EH (cell line): ENCODE data around the gene LAMTOR4.

Experiments
- DNase-seq: peaks from one replicate; pipeline ENCODE4 v3.0.0-alpha.2; 2015; ENCODE audit warnings: low read depth

The LAMTOR4 gene

DNA sequence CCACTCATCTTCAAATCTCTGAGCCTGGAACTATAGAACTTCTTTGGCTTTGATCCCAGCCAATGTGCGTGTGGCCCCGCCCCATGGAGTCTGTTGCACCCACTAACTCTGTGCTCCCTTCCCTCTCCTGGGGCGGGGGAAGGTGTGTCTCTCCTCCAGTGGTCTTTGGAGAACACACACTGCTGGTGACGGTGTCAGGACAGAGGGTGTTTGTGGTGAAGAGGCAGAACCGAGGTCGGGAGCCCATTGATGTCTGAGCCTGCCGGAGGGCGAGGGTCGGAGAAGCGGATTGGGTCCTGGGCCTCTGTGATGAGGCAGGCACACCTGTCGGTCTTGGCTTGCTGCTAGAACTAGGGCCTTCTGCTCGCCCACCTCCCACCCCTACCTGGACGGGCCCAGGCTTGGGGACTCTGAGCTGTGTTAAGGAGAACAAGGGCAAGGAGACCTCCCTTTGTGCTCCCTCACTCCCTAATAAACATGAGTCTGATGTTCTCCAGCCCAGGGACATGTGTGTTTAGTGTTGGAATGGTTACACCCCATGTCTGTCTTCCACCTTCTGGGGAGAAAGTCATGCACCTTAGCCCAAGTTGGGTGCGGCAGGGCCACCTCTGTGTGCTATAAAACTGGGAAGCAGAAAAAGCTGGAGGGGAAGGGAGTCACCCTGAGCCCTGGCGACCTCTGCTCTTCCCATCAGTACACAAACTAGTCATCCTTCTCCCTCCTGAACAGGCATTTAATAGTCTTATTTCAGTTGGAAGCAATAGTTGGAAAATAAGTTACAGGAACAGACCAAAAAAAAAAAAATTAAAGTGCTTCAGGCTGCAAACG is 5.2 kb downstream of the LAMTOR4 start:
- no peak for DNase-seq

DNA sequence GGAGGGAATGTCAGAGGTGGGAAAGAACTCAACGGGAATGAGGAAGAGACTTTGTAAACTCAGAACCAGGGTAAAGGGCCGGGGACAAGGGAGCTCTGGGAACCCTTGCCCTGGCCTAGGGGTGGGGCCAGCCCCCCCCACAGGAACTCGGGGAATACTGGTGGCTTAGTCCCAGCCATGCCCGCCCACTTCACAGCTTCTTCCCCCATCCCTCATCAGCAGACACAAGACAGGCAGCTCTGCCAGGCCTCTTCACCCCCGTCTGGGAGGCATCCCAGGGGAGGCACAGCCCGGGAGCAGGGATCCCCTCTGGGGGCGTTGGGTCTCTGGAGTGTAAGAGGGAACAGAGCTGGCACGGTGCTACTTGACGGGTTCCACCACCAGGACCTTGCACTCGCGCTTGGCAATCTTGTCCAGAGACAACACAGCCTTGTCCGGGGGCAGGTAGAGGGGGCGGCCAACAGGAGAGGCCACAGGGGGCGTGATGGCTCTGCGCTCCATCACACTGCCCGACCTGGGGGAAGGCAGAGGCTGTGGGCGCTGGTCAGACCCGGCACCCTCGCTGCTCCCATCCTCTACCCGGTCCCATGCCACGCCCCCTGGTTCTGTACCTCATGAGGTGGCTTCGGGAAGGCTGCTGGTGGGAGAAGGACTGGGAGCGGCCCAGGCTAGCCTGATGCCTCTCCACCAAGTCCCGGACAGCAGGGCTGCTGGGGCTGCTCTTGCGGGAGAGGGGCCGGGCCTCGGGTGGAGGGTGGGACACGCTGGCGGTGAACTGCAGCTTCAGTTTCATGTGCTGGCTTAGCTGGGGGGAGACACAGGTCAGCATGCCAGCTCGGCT is 6.2 kb downstream of the LAMTOR4 start:
- no peak for DNase-seq

- no peak for DNase-seq
Measured at GRCh38 chr7:100155553-100156317, 7.0 kb downstream of the LAMTOR4 start.

GRCh38 chr7:100156331-100157068 is 7.8 kb downstream of the LAMTOR4 start:
- no peak for DNase-seq

DNA sequence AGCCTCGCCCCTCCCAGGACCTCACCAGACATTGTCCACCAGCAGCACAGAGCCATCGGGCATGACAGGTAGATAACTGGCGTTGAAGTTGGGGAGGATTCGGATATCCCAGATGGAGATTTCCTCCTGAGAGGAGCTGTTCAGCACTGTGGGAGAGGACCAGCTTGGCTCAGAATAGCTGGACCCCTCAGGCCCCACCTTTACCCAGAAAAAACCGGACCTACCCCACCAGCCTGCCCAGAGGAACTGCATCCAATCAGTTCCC is 8.3 kb downstream of the LAMTOR4 start:
- no peak for DNase-seq

GRCh38 chr7:100157334-100158228 is 8.9 kb downstream of the LAMTOR4 start:
- peak; percentile 63 for DNase-seq

- peak; percentile 86 for DNase-seq
Measured at GRCh38 chr7:100158229-100159098, 9.7 kb downstream of the LAMTOR4 start, which contains the start of gene TRAPPC14. TSS of gene TRAPPC14 (minus strand) at chr7:100158723. CDS start at chr7:100158499, 224 bp downstream.

GRCh38 chr7:100159099-100159623 is 10.4 kb downstream of the LAMTOR4 start:
- no peak for DNase-seq

DNA sequence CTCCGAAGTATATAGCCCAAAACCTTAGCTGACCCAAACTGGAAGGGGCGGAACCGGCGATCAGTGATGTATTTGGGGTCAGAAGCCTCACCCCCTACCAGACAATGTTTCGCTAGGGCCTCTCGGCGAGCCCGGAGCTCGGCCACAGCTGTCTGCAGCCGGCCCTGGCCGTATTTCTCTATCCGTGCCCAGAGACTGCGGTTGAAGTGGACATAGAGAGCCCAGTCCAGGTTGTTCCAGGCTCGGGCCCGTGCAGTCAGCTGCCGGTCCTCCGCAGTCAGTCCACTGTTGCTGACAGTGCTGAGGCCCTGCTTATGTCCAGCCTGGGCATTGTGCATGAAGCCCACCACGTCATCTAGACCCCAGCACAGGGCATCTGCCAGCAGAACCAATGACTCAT is 11.3 kb downstream of the LAMTOR4 start:
- DNase-seq, result no peak

GRCh38 chr7:100163006-100163531 is 14.4 kb downstream of the LAMTOR4 start:
- DNase-seq, result peak; percentile 21

- DNase-seq, result no peak
Measured at GRCh38 chr7:100163871-100164270, 15.2 kb downstream of the LAMTOR4 start.

GRCh38 chr7:100166317-100166940 is 17.7 kb downstream of the LAMTOR4 start:
- DNase-seq, result no peak

DNA sequence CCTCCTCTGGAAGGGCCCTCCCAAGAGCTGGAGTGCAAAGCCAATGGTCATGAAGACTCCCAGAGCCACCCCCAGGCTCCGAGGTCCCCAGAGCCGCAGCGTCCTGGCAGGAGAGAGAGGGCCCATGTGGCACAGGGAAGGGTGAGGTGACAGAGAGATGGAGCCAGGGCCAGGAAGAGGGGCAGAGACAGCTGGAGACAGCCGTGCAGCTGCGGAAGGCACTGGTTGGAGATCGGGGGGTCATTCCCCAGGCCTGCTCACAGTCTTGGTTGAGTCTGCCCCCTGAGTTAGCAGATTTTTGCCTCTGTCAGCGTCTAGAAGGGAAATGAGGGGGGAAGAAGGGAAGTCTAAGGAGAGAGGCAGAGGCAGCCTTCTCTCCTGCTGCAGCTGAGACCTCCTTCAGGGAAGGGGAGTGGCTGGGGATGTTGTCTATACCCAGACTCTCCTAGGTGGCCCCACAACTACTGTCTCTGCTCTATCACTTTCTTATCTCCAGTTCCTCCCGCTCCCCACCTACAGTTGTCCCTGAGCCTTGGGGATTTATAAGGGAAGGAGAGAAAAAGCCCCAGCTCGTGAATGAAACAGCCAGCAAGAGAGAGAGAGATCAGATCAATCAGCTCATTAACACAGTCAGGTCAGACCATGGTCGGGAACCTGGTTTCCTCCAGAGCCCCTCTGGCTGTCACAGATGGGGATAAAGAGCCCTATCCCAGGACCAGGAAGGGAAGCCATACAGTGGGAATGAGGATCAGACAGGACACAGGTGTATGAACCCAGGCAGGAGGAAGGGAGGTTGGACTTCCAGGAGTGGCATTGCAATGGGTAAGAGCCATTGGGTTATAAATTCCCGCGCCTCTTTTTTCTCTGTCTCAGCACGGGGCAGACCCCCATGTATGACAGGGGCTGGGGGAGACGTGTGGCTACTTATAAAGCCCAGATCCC is 18.5 kb downstream of the LAMTOR4 start:
- no peak for DNase-seq

DNA sequence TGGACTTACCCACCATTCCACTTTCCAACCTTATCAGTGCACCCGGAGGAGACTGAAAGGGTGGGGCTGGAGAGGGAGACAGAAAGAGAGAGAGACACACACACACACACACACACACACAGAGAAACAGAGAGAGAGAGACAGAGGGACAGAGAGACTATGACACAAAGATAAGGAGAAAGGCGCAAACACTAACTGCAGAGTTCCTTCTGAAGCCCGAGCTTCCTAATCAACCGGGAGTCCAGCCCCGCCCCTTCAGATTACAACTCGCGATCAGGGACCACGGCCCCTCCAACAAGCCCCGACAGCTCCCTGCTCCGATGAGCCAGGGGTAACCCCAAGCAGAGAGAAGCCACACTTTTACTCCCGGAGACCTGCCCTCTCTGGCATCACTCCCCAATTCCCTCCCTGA is 19.2 kb downstream of the LAMTOR4 start:
- peak; percentile 27 for DNase-seq

- DNase-seq, result no peak
Measured at GRCh38 chr7:100169147-100169850, 20.6 kb downstream of the LAMTOR4 start.

DNA sequence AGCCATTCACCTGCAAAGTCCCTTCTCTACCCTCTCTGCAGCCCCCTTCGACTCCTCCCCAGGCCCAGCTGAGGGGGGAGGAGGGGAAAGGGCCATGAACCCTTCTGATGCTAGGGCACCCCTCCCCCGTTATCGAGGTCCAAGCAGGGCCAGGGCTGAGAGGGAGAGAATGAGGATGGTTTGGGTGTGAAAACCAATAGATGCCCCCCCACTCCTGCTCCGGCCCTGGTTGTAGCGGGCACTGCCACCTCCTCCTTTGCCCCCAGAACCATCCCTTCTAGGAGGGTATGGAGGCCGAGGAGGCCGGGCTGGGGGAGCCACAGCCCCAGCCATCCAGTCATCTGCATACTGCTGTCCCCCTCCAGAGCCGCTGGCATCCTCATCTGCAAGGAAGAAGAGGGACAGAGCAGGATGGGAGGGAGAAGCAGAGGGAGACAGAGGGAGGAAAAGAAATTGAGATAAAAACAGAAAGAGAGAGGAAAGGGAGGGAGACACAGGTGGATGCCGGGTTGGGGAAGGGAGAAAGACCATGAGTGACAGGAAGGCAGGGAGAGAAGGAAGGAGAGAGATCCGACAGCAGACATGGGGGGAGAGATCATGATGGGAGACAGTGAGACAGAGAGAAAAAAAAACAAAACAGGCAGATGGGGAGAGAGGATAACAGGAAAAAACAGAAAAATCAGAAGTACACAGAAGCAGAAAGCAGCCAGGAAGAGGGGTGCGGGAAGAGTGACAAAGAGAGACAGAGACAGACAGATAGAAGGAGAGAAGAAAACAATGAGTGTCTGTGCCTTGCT is 21.6 kb downstream of the LAMTOR4 start:
- DNase-seq, result no peak
